ENCODE data around the gene NOVA2.
A peak's percentile ranks its signal among the peaks of the same experiment; 100 is the strongest.

Gene NOVA2

GRCh38 chr19:45885556-45886426 is 87.9 kb downstream of the NOVA2 start, which contains the start of gene IRF2BP1:
TSS of gene IRF2BP1 (minus strand) at chr19:45886141. CDS start at chr19:45885774, 367 bp downstream.
- peak within 1 kb of the TSS; percentile 48 for H3K9ac ChIP-seq
- peaks cover 28% of the 10 kb centered on the region for H3K4me1 ChIP-seq (ENCODE audit: low read depth, poor library complexity, severe bottlenecking)
- TF ChIP-seq CTCF (conservative IDR thresholded peaks at IDR 0.05; ENCODE audit: low read depth, low read length): no peak
- no peaks in the 10 kb centered on the region for H3K79me2 ChIP-seq (ENCODE audit: insufficient read depth, low read depth)
- no peak within 1 kb of the TSS for H3K4me3 ChIP-seq (IDR thresholded peaks at IDR 0.05; ENCODE audit: insufficient read depth, low read depth, low read length)
- H3K27ac ChIP-seq: peak within 1 kb of the TSS; percentile 46
- peak within 1 kb of the TSS; percentile 60 for H2AFZ ChIP-seq (ENCODE audit: low read depth)
- no peaks in the 10 kb centered on the region for H3K27me3 ChIP-seq (ENCODE audit: insufficient read depth, low read depth)
- H3K36me3 ChIP-seq (ENCODE audit: insufficient read depth): no peaks in the 10 kb centered on the region
- H4K20me1 ChIP-seq (ENCODE audit: insufficient read depth): no peaks in the 10 kb centered on the region
- H3K4me2 ChIP-seq: peak within 1 kb of the TSS; percentile 54

GRCh38 chr19:45884682-45885555 is 88.7 kb downstream of the NOVA2 start:
- no peaks in the 10 kb centered on the region for H3K27me3 ChIP-seq (ENCODE audit: insufficient read depth, low read depth)
- H3K27ac ChIP-seq: peak overlapping the region; percentile 39
- H3K4me1 ChIP-seq (ENCODE audit: low read depth, poor library complexity, severe bottlenecking): peaks cover 28% of the 10 kb centered on the region

GRCh38 chr19:45883881-45884681 is 89.6 kb downstream of the NOVA2 start:
- Histone ChIP-seq H3K9ac (no peak overlapping the region), H3K4me1 (ENCODE audit: low read depth, poor library complexity, severe bottlenecking) (peaks cover 28% of the 10 kb centered on the region), H3K4me2 (0 out of 2 replicates have a peak overlapping the region, but pooled peaks have one; percentile 21), H3K27me3 (ENCODE audit: insufficient read depth, low read depth) (no peaks in the 10 kb centered on the region), H3K36me3 (ENCODE audit: insufficient read depth) (no peaks in the 10 kb centered on the region), H2AFZ (ENCODE audit: low read depth) (no peak overlapping the region), H3K4me3 (IDR thresholded peaks at IDR 0.05; ENCODE audit: insufficient read depth, low read depth, low read length) (no peak overlapping the region), H3K79me2 (ENCODE audit: insufficient read depth, low read depth) (no peaks in the 10 kb centered on the region), H4K20me1 (ENCODE audit: insufficient read depth) (no peaks in the 10 kb centered on the region), H3K27ac (no peak overlapping the region)
- TF ChIP-seq CTCF (conservative IDR thresholded peaks at IDR 0.05; ENCODE audit: low read depth, low read length): no peak

More at GRCh38 chr19:45884682-45885555, 88.7 kb downstream of the NOVA2 start:
- H3K4me2 ChIP-seq: peak overlapping the region; percentile 43; the same call in 1 of the 2 replicates
- no peaks in the 10 kb centered on the region for H3K36me3 ChIP-seq (ENCODE audit: insufficient read depth)
- H2AFZ ChIP-seq (ENCODE audit: low read depth): no peak overlapping the region
- no peaks in the 10 kb centered on the region for H3K79me2 ChIP-seq (ENCODE audit: insufficient read depth, low read depth)
- H3K9ac ChIP-seq: peak overlapping the region; percentile 48; the same call in 1 of the 2 replicates
- TF ChIP-seq CTCF (conservative IDR thresholded peaks at IDR 0.05; ENCODE audit: low read depth, low read length): no peak
- no peak overlapping the region for H3K4me3 ChIP-seq (IDR thresholded peaks at IDR 0.05; ENCODE audit: insufficient read depth, low read depth, low read length)
- no peaks in the 10 kb centered on the region for H4K20me1 ChIP-seq (ENCODE audit: insufficient read depth)
